Heart left ventricle (tissue), 16 donors: ENCODE results near the gene NR1I3. TPM values are rescaled to one million over a fixed set of nuclear protein-coding genes. Genes with fewer than 3 reads are reported as not detected.
A peak's percentile ranks its signal among the peaks of the same experiment; 100 is the strongest.

Source experiments
- ATAC-seq, 4 donors: fragments of 200-7000 bp; cut with Tn5 transposase; one replicate each; pipeline ENCODE4 v1.9.1; 2020 to 2022; ENCODE audit warnings: moderate library complexity in 4 of 4, mild to moderate bottlenecking in 3 of 4, moderate number of reproducible peaks in 1 of 4
- DNase-seq, 5 donors: peaks; one replicate each; pipeline ENCODE4 v3.0.0-alpha.2; 2020
- H3K27ac ChIP-seq, 12 donors: fragments of 200-600 bp; sonication (generic) in 4 of 12; one replicate each; pipeline versions ENCODE4 v1.5.0 to v1.8.0; 2016 to 2022; ENCODE audit warnings: mild to moderate bottlenecking in 2 of 12
- H3K27me3 ChIP-seq, 9 donors: fragments of 200-600 bp; sonication (generic) in 2 of 9; one replicate each; pipeline versions ENCODE4 v1.5.1 to v1.8.0; 2016 to 2022; ENCODE audit warnings: mild to moderate bottlenecking in 3 of 9
- H3K36me3 ChIP-seq, 9 donors: fragments of 200-600 bp; sonication (generic) in 2 of 9; one replicate each; pipeline versions ENCODE4 v1.5.0 to v1.8.0; 2018 to 2022; ENCODE audit warnings: mild to moderate bottlenecking in 2 of 9
- H3K4me1 ChIP-seq, 12 donors: fragments of 200-600 bp; sonication (generic) in 4 of 12; one replicate each; pipeline versions ENCODE4 v1.5.0 to v1.8.0; 2016 to 2022; ENCODE audit warnings: mild to moderate bottlenecking in 3 of 12
- H3K4me3 ChIP-seq, 12 donors: fragments of 200-600 bp; sonication (generic) in 4 of 12; one replicate each; pipeline versions ENCODE4 v1.5.0 to v1.8.0; 2017 to 2022; ENCODE audit warnings: mild to moderate bottlenecking in 9 of 12, moderate library complexity in 4 of 12
- H3K9me3 ChIP-seq, 12 donors: fragments of 200-600 bp; sonication (generic) in 4 of 12; one replicate each; pipeline versions ENCODE4 v1.5.0 to v1.8.0; 2016 to 2022; ENCODE audit warnings: mild to moderate bottlenecking in 1 of 12
- CTCF ChIP-seq, 12 donors: fragments of 200-600 bp; sonication (generic) in 4 of 12; IDR thresholded peaks; one replicate each; pipeline versions ENCODE4 v1.5.0 to v1.8.0; 2018 to 2022; ENCODE audit warnings: antibody characterized with exemption in 12 of 12, mild to moderate bottlenecking in 5 of 12
- POLR2A ChIP-seq, 2 donors: fragments of 450-650 bp; IDR thresholded peaks; one replicate each; pipeline ENCODE4 v1.6.1; 2017; ENCODE audit warnings: antibody characterized with exemption in 2 of 2, mild to moderate bottlenecking in 2 of 2, moderate library complexity in 2 of 2
- WGBS, 4 donors: extraction: QIAGEN DNeasy Blood & Tissue Kit in 2 of 4; methylation state at CpG; one replicate each; pipeline versions ENCODE4 v1.1.5 to v1.1.7; 2013 to 2018; 5-methylcytosine and 5-hydroxymethylcytosine counted together
- intact Hi-C, 10 donors: fragments of 100-400 bp; cut with DNase I; formaldehyde crosslinking; loops; one replicate each; pipeline versions ENCODE4 v1.11.1 to v1.14.2; 2022
- polyA plus RNA-seq, 2 donors: library from polyadenylated mRNA; stranded (reverse); fragments of 200-250 nt; gene quantifications; one replicate each; pipeline ENCODE4 v1.2.3, GENCODE V29; 2013
- total RNA-seq, 9 donors: library from RNA; depleted of rRNA in 2 of 9; stranded (reverse); fragments of >200 nt in 2 of 9; fragmentation: NEBNext Ultra II Directional in 3 of 9; extraction: Animal tissue kit (Norgen Biotek cat#: 25700) in 3 of 9; gene quantifications; one replicate each; pipeline versions ENCODE4 v1.1.0 to v1.2.4, GENCODE V29; 2016 to 2023
- donor health status: ischemic (EF 13 %, LVEDD 7.1; RV severe dilation, severe dysfunction).
- donor health status: healthy with polysubstance abuse.
- donor health status: DM: no; HTN: yes; CAD: no.
- donor health status: DM: no; HTN: no; CAD: no.
- donor health status: ischemic (EF 25% LVEDD 6.9; RV normal size, moderate dysfunction).
- donor health status: ischemic (EF 25% LVEDD 5.7; RV mildly dilated, moderate dysfunction).
- donor health status: healthy.
- donor health status: DM: yes; HTN: yes; CAD: no.
- donor health status: ischemic (EF 35%, LVEDD 5.7; RV mildly dilated, moderate dysfunction).
- donor health status: nonischemic (EF 11% LVEDD 7.7; RV severe dilation, severe dysfunction).
- donor health status: DM: yes; HTN: yes; CAD: no.
- donor health status: PGD.
- donor health status: ischemic (EF 29% LVEDD 5.4; RV normal size, mild dysfunction).
- donor health status: nonischemic (EF 23%, LVEDD 6.1; RV moderate dilation, normal function).

Gene NR1I3
- total and polyA plus RNA-seq, 11 donors = 0.23 TPM; not detected in 10

GRCh38 chr1:161189036-161189435, 49.0 kb downstream of the NR1I3 start:
- no peak overlapping the region for H3K4me3 ChIP-seq
- H3K9me3 ChIP-seq = no peaks in the 10 kb centered on the region
- peaks cover 0 to 31% (median 7%) of the 10 kb centered on the region in 9 donors for H3K36me3 ChIP-seq
- 91 to 96% (median 95%) methylated on average over 5 of the region's 5 CpGs for WGBS, 4 donors
- TF ChIP-seq CTCF (IDR thresholded peaks at IDR 0.05) (no peak), POLR2A (IDR thresholded peaks at IDR 0.05) (no peak)
- no peak for ATAC-seq
- intact Hi-C loops = loop anchor here in 1 of 10 donors (5.0 kb wide), 1 partner anchor 198 kb away; no protein-coding TSS in a partner anchor
- H3K4me1 ChIP-seq = peaks cover 0 to 77% (median 34%) of the 10 kb centered on the region in 12 donors
- no peak overlapping the region for H3K27ac ChIP-seq
- no peaks in the 10 kb centered on the region for H3K27me3 ChIP-seq
- no peak for DNase-seq

GRCh38 chr1:161188381-161188780, 49.6 kb downstream of the NR1I3 start:
- Histone ChIP-seq H3K9me3 (no peaks in the 10 kb centered on the region), H3K27ac (no peak overlapping the region), H3K36me3 (peaks cover 0 to 25% (median 7%) of the 10 kb centered on the region in 9 donors), H3K27me3 (no peaks in the 10 kb centered on the region), H3K4me1 (peaks cover 0 to 80% (median 30%) of the 10 kb centered on the region in 12 donors), H3K4me3 (no peak overlapping the region)
- DNase-seq (no peak), ATAC-seq (no peak)
- 78 to 85% (median 83%) methylated on average over 6 of the region's 6 CpGs for WGBS, 4 donors
- TF ChIP-seq POLR2A (IDR thresholded peaks at IDR 0.05) = no peak
- no peak for TF ChIP-seq CTCF (IDR thresholded peaks at IDR 0.05)
- intact Hi-C loops = loop anchor here in 1 of 10 donors (5.0 kb wide), 1 partner anchor 199 kb away; no protein-coding TSS in a partner anchor

- intact Hi-C loops = loop anchor here in 1 of 10 donors (5.0 kb wide), 1 partner anchor 200 kb away; no protein-coding TSS in a partner anchor
- H3K27ac ChIP-seq = peak overlapping the region in 3 of 12 donors; percentile 70 to 92 (median 76)
- DNase-seq = peak in 1 of 5 donors; percentile 50
- H3K4me3 ChIP-seq = no peak overlapping the region
- peaks cover 0 to 15% (median 7%) of the 10 kb centered on the region in 9 donors for H3K36me3 ChIP-seq
- H3K9me3 ChIP-seq = no peaks in the 10 kb centered on the region
- H3K27me3 ChIP-seq = no peaks in the 10 kb centered on the region
- TF ChIP-seq POLR2A (IDR thresholded peaks at IDR 0.05) (no peak), CTCF (IDR thresholded peaks at IDR 0.05) (no peak)
- H3K4me1 ChIP-seq = peaks cover 0 to 81% (median 22%) of the 10 kb centered on the region in 12 donors
- WGBS, 4 donors = 69 to 77% (median 75%) methylated on average over 3 of the region's 3 CpGs
- ATAC-seq = no peak
Measured at GRCh38 chr1:161187311-161187710, 50.7 kb downstream of the NR1I3 start.

- 23 to 31% (median 27%) methylated on average over 2 of the region's 2 CpGs for WGBS, 4 donors
- Histone ChIP-seq H3K4me3 (no peak overlapping the region), H3K27me3 (no peaks in the 10 kb centered on the region), H3K36me3 (peaks cover 0 to 3% (median under 1%) of the 10 kb centered on the region in 9 donors), H3K27ac (peak overlapping the region; percentile 19 to 92 (median 66)), H3K4me1 (peaks cover 0 to 90% (median 21%) of the 10 kb centered on the region in 12 donors), H3K9me3 (no peaks in the 10 kb centered on the region)
- TF ChIP-seq POLR2A (IDR thresholded peaks at IDR 0.05) (no peak), CTCF (IDR thresholded peaks at IDR 0.05) (no peak)
- ATAC-seq (peak in 3 of 4 donors; percentile 3 to 44 (median 12)), DNase-seq (peak in 2 of 5 donors; percentile 24 to 36)
- intact Hi-C loops = loop anchor here in 1 of 10 donors (5.0 kb wide), 1 partner anchor 201 kb away; no protein-coding TSS in a partner anchor
Measured at GRCh38 chr1:161185732-161186311, 52.2 kb downstream of the NR1I3 start.
